ENCODE data around the gene FAM98B. TPM values are rescaled to one million over a fixed set of nuclear protein-coding genes. Genes with fewer than 3 reads are reported as not detected.

Gene FAM98B
- total and polyA plus RNA-seq, 9 of the 15 experiments (the other 6 are each of a cell fraction or from before 2014, with no cell fraction given): 3.1 to 42.0 (median 9.4) TPM

- TF ChIP-seq C11orf30 (IDR thresholded peaks at IDR 0.05; ENCODE audit: low read depth): peak; percentile 38; the same call in 1 of the 2 replicates
- no peak for TF ChIP-seq JUN (IDR thresholded peaks at IDR 0.05; ENCODE audit: borderline replicate concordance, low read depth, low read length)
- TF ChIP-seq JUN (CRISPR knock-in tag; IDR thresholded peaks at IDR 0.05; ENCODE audit: borderline replicate concordance): no peak
- TF ChIP-seq NR1H2 (CRISPR knock-in tag; IDR thresholded peaks at IDR 0.05): no peak
Measured at GRCh38 chr15:38481113-38481512, 27.2 kb downstream of the FAM98B start (continued).

- no TSS peak for BruUV-seq (replicated peaks)
- no peak overlapping the region for H3K27ac ChIP-seq (ENCODE audit: extremely low read depth, low read depth, low read length)
- no peak for FAIRE-seq
Measured at GRCh38 chr15:38481761-38482160, 27.8 kb downstream of the FAM98B start.

More at GRCh38 chr15:38481761-38482160, 27.8 kb downstream of the FAM98B start:
- H3K4me2 ChIP-seq (ENCODE audit: insufficient read depth, low read length): no peak overlapping the region
- H3K79me2 ChIP-seq (ENCODE audit: control insufficient read depth, insufficient read depth, low read length): no peaks in the 10 kb centered on the region
- no peaks in the 10 kb centered on the region for H3K27me3 ChIP-seq (ENCODE audit: control insufficient read depth in 2 of 2, insufficient read depth in 2 of 2, low read length in 2 of 2)
- intact Hi-C loops (cut with micrococcal nuclease): no loop called here
- no peak for TF ChIP-seq ZNF124 (CRISPR knock-in tag; IDR thresholded peaks at IDR 0.05)
- TF ChIP-seq SREBF1 (IDR thresholded peaks at IDR 0.05; ENCODE audit: borderline replicate concordance, low read depth, low read length): no peak
- TF ChIP-seq HDAC6 (IDR thresholded peaks at IDR 0.05; ENCODE audit: low read depth, low read length): no peak
- TF ChIP-seq TCF3 (CRISPR knock-in tag; IDR thresholded peaks at IDR 0.05): no peak
- no peak for TF ChIP-seq POLR2B (IDR thresholded peaks at IDR 0.05; ENCODE audit: low read depth, partially characterized antibody)
- no peaks in the 10 kb centered on the region for H3K9me1 ChIP-seq (ENCODE audit: control insufficient read depth, insufficient read depth, low read length)
- DNase-seq (ENCODE audit: extremely low read depth in 1 of 4, low spot score in 3 of 4): no peak
- no peaks in the 10 kb centered on the region for H3K4me1 ChIP-seq (replicated peaks in 1 of 2; ENCODE audit: control insufficient read depth in 2 of 2, insufficient read depth in 2 of 2, low read length in 2 of 2)
- peaks cover 52% of the 10 kb centered on the region; the same call in 2 of the 3 replicates for H3K36me3 ChIP-seq (ENCODE audit: control insufficient read depth, insufficient read depth, low read length)
- 94% methylated on average over 3 of the region's 3 CpGs for WGBS (ENCODE audit: insufficient coverage, low coverage, missing lambda C conversion rate)
- H2AFZ ChIP-seq (ENCODE audit: low read depth, low read length): no peak overlapping the region
- no peaks in the 10 kb centered on the region for H4K20me1 ChIP-seq (replicated peaks; ENCODE audit: control insufficient read depth, insufficient read depth, low read length)
- in situ Hi-C loops (cut with MboI): no loop called here
- CTCF ChIA-PET (ENCODE audit: low intra/inter-chr PET ratio): no interaction called here
- no peaks in the 10 kb centered on the region for H3K9me3 ChIP-seq (replicated peaks; ENCODE audit: control insufficient read depth, insufficient read depth, low read depth, low read length)
- no peak for ATAC-seq
- no peak overlapping the region for H3K4me3 ChIP-seq
- POLR2A ChIA-PET: interaction anchor here (1.0 kb wide), 1 partner anchor 82 kb away, joined by 3 read pairs; no protein-coding TSS in a partner anchor
- H3K9ac ChIP-seq (ENCODE audit: insufficient read depth in 1 of 2, low read depth in 2 of 2, low read length in 2 of 2): no peak overlapping the region
